Uterus (tissue), 2 donors: ENCODE results near the gene KRTAP9-8.
"Not testable (repeated sequence)": the region's sequence is repeated elsewhere in the genome, so short reads cannot be mapped to it uniquely, and the experiment has no call there.

ENCODE experiments used
- POLR2A ChIP-seq, 2 donors: fragments of 450-650 bp; IDR thresholded peaks; one replicate each; pipeline ENCODE4 v1.6.1; 2016; ENCODE audit warnings: antibody characterized with exemption in 2 of 2, mild to moderate bottlenecking in 1 of 2, moderate library complexity in 1 of 2
- TF ChIP-seq, protein P1 (sequence below), 4 experiments: fragments of 200-600 bp in 2 of 4; fragments of 450-650 bp in 2 of 4; sonication (generic) in 2 of 4; IDR thresholded peaks; one replicate each; pipeline ENCODE4 v1.5.1; 2016 to 2019; ENCODE audit warnings: antibody characterized with exemption in 4 of 4, mild to moderate bottlenecking in 2 of 4, moderate library complexity in 1 of 4

DNA sequence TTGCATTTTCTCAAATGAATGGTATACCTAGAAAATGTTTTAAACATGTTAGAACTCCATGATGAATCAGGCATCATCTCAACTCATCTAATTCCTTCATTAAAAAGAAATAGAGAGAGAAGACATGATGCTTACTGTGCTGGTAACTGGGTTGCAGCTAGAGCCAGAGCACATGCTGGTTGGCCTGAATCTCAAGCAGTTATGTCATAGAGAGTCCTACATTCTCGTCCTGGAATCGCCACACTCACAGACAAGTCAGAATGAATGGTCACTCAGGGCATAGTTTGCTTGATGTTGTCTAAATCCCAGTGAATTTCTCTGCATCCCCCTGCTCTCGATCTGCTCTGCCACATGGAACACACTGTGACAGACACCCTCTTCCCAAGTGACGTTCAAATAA is 683 bp upstream of the KRTAP9-8 start:
- TF ChIP-seq, protein P1, sequence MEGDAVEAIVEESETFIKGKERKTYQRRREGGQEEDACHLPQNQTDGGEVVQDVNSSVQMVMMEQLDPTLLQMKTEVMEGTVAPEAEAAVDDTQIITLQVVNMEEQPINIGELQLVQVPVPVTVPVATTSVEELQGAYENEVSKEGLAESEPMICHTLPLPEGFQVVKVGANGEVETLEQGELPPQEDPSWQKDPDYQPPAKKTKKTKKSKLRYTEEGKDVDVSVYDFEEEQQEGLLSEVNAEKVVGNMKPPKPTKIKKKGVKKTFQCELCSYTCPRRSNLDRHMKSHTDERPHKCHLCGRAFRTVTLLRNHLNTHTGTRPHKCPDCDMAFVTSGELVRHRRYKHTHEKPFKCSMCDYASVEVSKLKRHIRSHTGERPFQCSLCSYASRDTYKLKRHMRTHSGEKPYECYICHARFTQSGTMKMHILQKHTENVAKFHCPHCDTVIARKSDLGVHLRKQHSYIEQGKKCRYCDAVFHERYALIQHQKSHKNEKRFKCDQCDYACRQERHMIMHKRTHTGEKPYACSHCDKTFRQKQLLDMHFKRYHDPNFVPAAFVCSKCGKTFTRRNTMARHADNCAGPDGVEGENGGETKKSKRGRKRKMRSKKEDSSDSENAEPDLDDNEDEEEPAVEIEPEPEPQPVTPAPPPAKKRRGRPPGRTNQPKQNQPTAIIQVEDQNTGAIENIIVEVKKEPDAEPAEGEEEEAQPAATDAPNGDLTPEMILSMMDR (IDR thresholded peaks at IDR 0.05): not testable (repeated sequence)
- not testable (repeated sequence) for TF ChIP-seq POLR2A (IDR thresholded peaks at IDR 0.05)
